MCF 10A (cell line): ENCODE data around the gene ZBED1. TPM values are rescaled to one million over a fixed set of nuclear protein-coding genes. Genes with fewer than 3 reads are reported as not detected.

Experiments used
- BruUV-seq: library from RNA; stranded (reverse); fragments of 400-500 nt; replicated peaks from 2 replicates; lab custom pipeline; 2021; lab: Mats Ljungman, UMichigan
- CTCF ChIA-PET: fragments of 300-600 bp; sonication (Branson Sonifier 250); formaldehyde crosslinking; extraction: SDS; loops from one replicate; lab custom pipeline; 2021; ENCODE audit warnings: antibody characterized with exemption, inconsistent platforms; lab: Yijun Ruan, JAX
- POLR2A ChIA-PET: fragments of 300-600, 350-650 bp; sonication (Branson Sonifier 250); formaldehyde crosslinking; extraction: SDS; loops from one replicate; lab custom pipeline; 2020; ENCODE audit warnings: antibody characterized with exemption, inconsistent platforms; lab: Yijun Ruan, JAX
- DNase-seq: peaks from one replicate; pipeline ENCODE4 v3.0.0-alpha.2; 2018; ENCODE audit not compliant: unreplicated experiment
- H3K27ac Mint-ChIP-seq: one replicate; pipeline ENCODE4 v1.8.0; 2022; ENCODE audit warnings: mild to moderate bottlenecking, low read depth, mixed read lengths; ENCODE audit not compliant: unreplicated experiment
- H3K27me3 Mint-ChIP-seq: one replicate; pipeline ENCODE4 v1.8.0; 2022; ENCODE audit warnings: mixed read lengths; ENCODE audit not compliant: insufficient read depth, unreplicated experiment
- H3K36me3 Mint-ChIP-seq: one replicate; pipeline ENCODE4 v1.8.0; 2022; ENCODE audit warnings: mild to moderate bottlenecking, moderate library complexity, mixed read lengths; ENCODE audit not compliant: insufficient read depth, unreplicated experiment
- H3K4me1 Mint-ChIP-seq: one replicate; pipeline ENCODE4 v1.8.0; 2022; ENCODE audit warnings: mixed read lengths; ENCODE audit not compliant: insufficient read depth, unreplicated experiment
- H3K4me3 Mint-ChIP-seq: one replicate; pipeline ENCODE4 v1.8.0; 2022; ENCODE audit warnings: mild to moderate bottlenecking, moderate library complexity, mixed read lengths; ENCODE audit not compliant: unreplicated experiment
- H3K9me3 Mint-ChIP-seq: one replicate; pipeline ENCODE4 v1.8.0; 2022; ENCODE audit warnings: mixed read lengths; ENCODE audit not compliant: unreplicated experiment
- intact Hi-C: fragments of 100-400 bp; cut with micrococcal nuclease; formaldehyde crosslinking; loops from 2 replicates; pipeline ENCODE4 v1.14.1; 2022
- total RNA-seq: library from RNA; stranded (reverse); gene quantifications from 2 replicates; pipeline ENCODE4 v1.2.3, GENCODE V29; 2022
- TF ChIP-seq, protein P1 (sequence below): fragments of 200-600 bp; IDR thresholded peaks from one replicate; pipeline ENCODE4 v1.8.0; 2022; ENCODE audit warnings: antibody characterized with exemption, mild to moderate bottlenecking; ENCODE audit not compliant: unreplicated experiment

Gene ZBED1
- total RNA-seq, 1 experiment from 2014 or later: 19.6 TPM

DNA sequence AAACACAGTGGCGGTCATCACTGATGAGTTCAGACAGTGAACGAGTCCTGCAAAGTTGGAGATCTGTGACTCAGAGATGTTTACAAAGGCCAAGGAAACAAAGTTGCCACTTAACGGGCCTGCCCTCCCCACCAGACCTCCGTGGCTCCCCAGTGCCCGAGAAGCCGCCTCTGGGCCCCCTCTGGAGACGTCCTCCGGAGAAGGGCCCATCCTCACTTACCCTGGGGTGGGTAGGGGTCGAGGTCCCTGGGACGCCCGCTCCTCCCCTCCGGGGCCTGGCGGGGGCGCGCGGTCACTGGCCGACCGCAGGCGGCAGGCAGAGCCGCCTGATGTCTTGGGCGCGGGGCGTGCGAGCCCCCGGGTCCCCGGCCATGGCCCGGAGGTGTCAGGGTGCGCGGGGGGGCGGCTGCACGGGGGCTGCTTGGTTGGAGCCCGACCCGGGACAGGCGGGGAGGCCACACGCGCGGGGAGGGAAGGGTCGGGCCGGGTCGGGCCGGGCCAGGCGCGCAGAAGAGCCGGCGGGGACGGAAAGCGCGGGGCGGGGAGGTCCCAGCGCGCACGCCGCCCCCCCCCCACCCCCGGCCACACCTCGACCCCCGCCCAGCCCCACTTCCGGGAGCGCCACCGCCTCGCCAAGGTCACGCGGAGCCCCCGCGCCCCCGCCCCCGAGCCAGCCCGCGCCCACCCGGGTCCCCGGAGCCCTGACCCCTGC lies 529 bp downstream of the ZBED1 start:
- Mint-ChIP-seq H3K4me3 (peak overlapping the region; percentile 74), H3K36me3 (peaks cover 16% of the 10 kb centered on the region), H3K9me3 (no peaks in the 10 kb centered on the region), H3K27ac (peak overlapping the region; percentile 46), H3K27me3 (no peaks in the 10 kb centered on the region), H3K4me1 (no peaks in the 10 kb centered on the region)
- ChIA-PET POLR2A (no interaction called here), CTCF (no interaction called here)
- BruUV-seq: no TSS peak
- DNase-seq: peak; percentile 45
- TF ChIP-seq, protein P1, sequence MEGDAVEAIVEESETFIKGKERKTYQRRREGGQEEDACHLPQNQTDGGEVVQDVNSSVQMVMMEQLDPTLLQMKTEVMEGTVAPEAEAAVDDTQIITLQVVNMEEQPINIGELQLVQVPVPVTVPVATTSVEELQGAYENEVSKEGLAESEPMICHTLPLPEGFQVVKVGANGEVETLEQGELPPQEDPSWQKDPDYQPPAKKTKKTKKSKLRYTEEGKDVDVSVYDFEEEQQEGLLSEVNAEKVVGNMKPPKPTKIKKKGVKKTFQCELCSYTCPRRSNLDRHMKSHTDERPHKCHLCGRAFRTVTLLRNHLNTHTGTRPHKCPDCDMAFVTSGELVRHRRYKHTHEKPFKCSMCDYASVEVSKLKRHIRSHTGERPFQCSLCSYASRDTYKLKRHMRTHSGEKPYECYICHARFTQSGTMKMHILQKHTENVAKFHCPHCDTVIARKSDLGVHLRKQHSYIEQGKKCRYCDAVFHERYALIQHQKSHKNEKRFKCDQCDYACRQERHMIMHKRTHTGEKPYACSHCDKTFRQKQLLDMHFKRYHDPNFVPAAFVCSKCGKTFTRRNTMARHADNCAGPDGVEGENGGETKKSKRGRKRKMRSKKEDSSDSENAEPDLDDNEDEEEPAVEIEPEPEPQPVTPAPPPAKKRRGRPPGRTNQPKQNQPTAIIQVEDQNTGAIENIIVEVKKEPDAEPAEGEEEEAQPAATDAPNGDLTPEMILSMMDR: no peak
- intact Hi-C loops: loop anchor here (5.0 kb wide), 2 partner anchors 87 to 107 kb away; no protein-coding TSS in a partner anchor

GRCh38 chrX:2499507-2499906 lies 1.3 kb downstream of the ZBED1 start:
- Mint-ChIP-seq H3K27ac (peak overlapping the region; percentile 46), H3K9me3 (no peaks in the 10 kb centered on the region), H3K27me3 (no peaks in the 10 kb centered on the region), H3K4me1 (no peaks in the 10 kb centered on the region), H3K4me3 (peak overlapping the region; percentile 74), H3K36me3 (peaks cover 16% of the 10 kb centered on the region)
- POLR2A ChIA-PET: no interaction called here
- intact Hi-C loops: loop anchor here (2.0 kb wide), 1 partner anchor 107 kb away; no protein-coding TSS in a partner anchor
- DNase-seq: no peak
- BruUV-seq: TSS peak; percentile 34
- TF ChIP-seq, protein P1: no peak
- CTCF ChIA-PET: no interaction called here

GRCh38 chrX:2498781-2499302 lies 1.9 kb downstream of the ZBED1 start:
- ChIA-PET CTCF (no interaction called here), POLR2A (no interaction called here)
- Mint-ChIP-seq H3K27me3 (no peaks in the 10 kb centered on the region), H3K27ac (no peak overlapping the region), H3K4me1 (no peaks in the 10 kb centered on the region), H3K4me3 (peak overlapping the region; percentile 74), H3K9me3 (no peaks in the 10 kb centered on the region), H3K36me3 (peaks cover 16% of the 10 kb centered on the region)
- DNase-seq: no peak
- TF ChIP-seq, protein P1: no peak
- no TSS peak for BruUV-seq
- intact Hi-C loops: loop anchor here (2.0 kb wide), 1 partner anchor 106 kb away; no protein-coding TSS in a partner anchor

- TF ChIP-seq, protein P1: no peak
- H3K4me3 Mint-ChIP-seq: peak overlapping the region; percentile 74
- intact Hi-C loops: loop anchor here (2.0 kb wide), 1 partner anchor 105 kb away; no protein-coding TSS in a partner anchor
- H3K4me1 Mint-ChIP-seq: no peaks in the 10 kb centered on the region
- ChIA-PET CTCF (no interaction called here), POLR2A (no interaction called here)
- no peak overlapping the region for H3K27ac Mint-ChIP-seq
- no peaks in the 10 kb centered on the region for H3K27me3 Mint-ChIP-seq
- peaks cover 16% of the 10 kb centered on the region for H3K36me3 Mint-ChIP-seq
- no peaks in the 10 kb centered on the region for H3K9me3 Mint-ChIP-seq
- no peak for DNase-seq
- no TSS peak for BruUV-seq
These were observed 2.6 kb downstream of the ZBED1 start for GRCh38 chrX:2497961-2498780.
